Activated CD4-positive, alpha-beta T cell treated with anti-CD3 and anti-CD28 coated beads, Interleukin-2, Interleukin-6, amounts not matched to agents 100 ng/mL and 50 ng/mL, durations not matched to agents 16 hours and 8 hours (primary cell): ENCODE measurements around the gene CDKAL1.
A peak's percentile ranks its signal among the peaks of the same experiment; 100 is the strongest.
"Not testable (repeated sequence)": the region's sequence is repeated elsewhere in the genome, so short reads cannot be mapped to it uniquely, and the experiment has no call there.

Source experiments
- DNase-seq: peaks from one replicate; pipeline ENCODE4 v3.0.0-alpha.2; 2020

CDKAL1 gene

DNA sequence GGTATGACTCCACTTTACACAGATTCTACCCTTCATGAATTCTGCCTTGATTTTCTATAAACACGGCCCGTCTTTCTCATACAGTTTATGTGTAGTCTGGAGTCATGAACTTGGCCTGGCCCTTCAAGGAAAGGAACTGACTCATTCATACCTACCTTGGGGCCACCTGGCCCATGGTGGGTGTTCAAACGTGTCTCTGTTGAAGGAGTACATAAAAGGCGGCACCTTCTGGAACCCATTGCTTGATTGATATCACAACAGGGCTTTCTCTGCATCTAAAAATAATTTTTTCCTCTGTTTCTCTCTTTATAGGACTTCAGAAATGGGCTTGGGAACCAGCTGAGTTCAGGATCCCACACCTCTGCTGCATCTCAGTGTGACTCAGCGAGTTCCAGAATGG lies 696.3 kb downstream of the CDKAL1 start:
- no peak for DNase-seq

DNA sequence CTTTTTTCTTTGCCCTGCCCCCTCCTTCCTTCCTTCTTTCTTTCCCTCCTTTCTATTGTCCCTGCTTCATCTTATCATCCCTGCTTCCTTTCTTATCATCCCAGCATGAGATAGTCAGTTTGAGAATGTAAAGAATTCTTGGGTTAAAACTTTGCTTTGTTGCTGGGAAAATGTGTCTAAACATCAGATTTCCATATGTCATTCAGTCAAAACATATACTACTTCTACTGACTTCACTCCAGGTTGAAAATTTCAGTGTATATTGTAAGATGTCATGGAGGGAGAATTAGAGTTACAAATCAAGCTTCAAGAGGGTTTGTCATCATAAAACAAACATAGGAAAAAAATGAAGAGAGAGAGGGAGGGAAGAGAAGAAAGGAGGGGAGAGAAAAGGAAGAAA lies 700.9 kb downstream of the CDKAL1 start:
- no peak for DNase-seq

DNA sequence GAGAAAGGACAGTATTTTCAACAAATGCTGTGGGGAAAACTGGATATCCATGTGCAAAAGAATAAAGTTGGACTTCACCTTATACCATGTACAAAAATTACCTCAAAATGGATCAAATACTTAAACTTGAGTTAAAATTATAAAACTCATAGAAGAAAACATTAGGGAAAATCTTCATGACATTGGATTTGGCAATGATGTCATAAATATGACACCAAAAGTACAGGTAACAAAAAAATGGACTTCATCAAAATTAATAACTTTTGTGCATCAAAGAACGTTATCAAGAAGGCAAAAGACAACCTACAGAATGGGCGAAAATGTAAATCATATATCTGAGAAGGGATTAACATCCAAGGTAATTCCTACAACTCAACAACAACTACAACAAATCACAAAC lies 704.0 kb downstream of the CDKAL1 start:
- DNase-seq: no peak

DNA sequence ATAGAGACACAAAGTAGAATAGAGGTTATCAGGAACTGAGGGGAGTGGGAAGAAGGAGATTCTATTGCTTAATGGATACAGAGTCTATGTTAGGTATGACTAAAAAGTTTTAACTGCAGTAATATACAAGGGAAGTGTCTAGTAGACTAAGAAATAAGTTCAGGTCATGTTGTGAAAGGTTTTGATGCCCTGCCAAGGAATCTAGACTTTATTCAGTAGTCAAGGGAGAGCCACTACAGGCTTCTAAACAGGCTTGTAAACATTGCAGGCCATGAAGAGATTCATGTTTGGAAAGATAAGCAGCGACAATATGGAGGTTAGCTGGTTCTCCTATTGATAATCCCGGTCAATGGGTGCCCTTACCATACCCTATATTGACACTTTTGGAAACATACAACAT lies 706.5 kb downstream of the CDKAL1 start:
- no peak for DNase-seq

DNA sequence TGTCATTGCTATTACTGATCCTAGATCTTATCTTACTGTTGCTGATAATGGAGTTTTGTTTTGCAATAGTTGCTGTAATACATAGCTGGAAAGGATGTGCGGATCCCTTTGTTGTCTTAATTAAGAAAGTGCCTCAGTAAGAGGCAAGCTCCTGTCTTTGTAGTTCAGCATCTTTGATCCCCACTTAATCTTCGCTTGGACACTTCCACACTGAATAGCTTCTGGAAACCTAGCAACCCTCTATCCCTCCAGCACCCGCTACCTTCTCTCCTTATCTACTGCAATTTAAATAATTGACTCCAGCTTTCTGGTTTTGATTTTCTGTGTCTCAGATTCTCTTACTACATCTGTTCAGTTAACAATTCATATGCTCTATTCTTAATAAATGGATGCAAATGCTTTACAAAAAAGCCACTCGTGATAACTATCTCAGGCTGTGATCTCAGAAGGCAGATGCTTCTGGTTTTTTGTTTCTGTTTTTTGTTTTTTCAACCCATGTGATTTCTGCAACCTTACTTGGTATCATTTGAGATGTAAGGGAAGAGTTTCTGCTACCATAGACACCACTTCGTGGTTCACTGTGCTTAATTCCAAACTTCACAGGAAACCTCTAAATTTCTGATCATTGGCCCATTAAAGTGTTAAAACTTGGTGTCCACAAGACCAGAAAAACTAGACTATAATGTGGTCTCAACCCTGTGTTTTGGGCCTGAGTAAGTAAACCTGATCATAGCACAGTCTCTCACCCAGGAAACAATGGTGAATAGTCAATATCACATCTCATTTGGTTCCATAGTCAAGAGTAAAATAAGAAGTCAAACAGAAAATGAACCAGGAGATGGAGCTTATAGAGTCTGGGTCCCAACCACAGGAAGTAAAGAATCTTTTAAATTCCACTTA lies 707.2 kb downstream of the CDKAL1 start:
- no peak for DNase-seq

DNA sequence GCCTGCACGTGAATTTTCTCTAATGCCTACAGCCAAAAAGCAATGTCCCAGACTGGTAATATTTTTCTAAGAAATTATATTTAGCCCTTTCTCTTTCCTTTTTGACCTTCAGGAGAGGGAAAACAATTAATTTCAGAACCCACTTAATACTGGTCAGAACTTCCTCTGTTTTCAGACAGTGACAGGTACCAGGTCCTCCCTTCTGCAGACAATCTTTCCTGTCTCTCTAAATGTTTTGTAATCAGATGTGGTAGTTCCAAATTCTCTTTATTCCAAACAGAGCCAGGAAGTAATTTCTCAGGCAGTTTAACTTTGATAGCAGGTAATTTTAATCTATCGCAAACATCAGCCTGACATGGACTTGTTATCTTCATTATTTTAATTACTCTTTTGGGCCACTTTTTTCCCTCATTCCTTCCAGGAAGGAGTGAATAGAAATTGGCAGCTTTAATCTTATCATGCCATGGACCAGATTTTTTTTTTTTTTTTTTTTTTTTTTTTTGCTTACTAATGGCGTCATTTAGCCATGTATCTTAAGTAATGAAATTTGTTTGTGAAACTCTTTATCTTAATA lies 710.7 kb downstream of the CDKAL1 start:
- no peak for DNase-seq

DNA sequence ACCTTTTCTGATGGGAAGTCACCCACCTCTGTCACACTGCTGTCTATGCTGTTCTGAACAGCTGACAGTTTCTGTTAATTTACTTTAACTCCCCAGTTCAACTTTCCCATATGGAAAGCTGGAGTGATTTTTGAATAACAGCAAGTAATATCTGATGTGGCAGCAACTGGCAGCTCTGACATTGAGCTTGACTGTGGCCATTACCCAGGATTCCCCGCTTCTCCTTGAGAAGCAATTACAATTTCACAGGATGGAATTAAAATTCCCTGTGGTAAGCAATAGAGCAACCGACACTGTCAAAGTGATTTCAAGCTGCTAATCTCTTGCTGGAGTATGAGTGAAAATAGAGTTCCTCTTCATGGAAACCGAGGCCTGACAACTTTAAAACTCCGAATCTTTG lies 711.2 kb downstream of the CDKAL1 start:
- no peak for DNase-seq

DNA sequence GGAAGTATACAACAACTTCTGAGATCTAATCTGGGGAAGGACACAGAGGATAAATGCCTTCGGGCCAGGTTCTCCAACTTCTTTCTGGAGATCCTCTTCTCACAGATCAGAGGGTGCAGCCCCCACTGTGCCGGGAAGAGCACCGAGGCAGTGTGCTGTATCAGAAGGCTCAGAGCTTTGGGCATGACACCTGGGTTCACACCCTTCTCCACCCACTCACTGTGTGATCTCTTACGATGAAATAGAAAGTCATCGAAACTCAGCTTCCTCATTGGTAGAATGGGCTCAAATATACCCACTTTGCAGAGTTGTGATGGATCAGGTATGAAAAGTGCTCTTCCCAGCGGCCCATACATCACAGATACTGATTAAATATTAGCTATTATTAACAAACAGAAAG lies 711.8 kb downstream of the CDKAL1 start:
- no peak for DNase-seq

DNA sequence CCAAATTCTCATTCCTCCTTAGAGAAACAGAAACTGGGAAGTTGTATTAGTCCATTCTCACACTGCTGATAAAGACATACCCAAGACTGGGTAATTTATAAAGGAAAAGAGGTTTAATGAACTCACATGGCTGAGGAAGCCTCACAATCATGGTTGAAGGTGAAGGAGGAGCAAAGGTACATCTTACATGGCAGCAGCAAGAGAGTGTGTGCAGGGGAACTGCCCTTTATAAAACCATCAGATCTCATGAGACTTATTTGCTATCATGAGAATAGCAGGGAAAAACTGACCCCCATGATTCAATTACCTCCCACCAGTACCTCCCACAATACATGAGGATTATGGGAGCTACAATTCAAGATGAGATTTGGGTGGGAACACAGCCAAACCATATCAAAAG lies 720.2 kb downstream of the CDKAL1 start:
- not testable (repeated sequence) for DNase-seq

DNA sequence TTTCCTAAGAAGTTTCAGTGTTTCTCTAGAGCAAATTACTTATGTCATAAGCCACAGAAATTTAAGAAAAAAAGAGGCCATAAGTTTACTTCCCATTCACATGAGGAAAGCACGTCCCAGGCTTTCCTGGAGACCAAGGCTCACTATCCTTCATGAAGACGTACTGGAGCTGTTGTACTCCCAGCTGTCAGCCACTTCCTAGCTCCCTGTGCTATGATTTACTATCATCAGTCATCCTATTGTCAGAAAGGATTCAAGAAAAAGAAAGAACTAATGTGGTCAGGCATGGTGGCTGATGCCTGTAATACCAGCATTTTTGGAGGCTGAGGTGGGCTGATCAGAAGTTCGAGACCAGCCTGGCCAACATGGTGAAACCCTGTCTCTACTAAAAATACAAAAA lies 721.9 kb downstream of the CDKAL1 start:
- no peak for DNase-seq

DNA sequence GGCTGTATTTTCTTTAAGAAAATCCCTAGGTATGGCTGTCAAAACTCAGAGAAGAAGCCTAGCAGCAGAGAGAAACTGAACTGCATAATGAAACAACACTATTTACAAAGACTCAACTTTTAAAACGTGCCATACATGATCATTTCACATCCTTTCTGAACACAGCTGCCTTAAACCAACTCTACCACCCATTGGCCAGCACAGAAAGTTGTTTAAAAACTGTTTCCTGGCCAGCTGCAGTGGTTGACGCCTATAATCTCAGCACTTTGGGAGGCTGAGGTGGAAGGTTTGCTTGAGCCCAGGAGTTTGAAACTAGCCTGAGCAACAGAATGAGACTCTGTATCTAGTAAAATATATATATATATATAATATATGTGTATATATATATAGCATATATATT lies 722.9 kb downstream of the CDKAL1 start:
- no peak for DNase-seq

DNA sequence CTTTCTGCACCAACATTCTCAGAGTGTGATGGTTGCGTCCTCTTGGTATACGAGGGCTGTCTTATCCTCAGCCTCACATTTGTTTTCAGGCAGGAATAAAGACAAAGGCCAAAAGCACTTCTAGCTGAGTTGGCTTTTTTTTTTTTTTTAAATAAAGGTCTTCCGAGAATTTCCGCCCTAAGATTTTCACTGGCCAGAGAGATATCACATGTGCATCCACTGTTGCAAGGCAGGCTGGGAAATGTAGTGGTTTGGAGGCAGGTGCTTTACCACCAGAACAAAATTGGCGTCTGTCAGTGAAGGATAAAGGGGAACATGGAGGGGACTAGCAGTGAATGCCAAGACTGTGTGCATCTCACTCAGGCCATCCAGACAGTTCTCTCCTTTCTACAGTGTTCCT lies 724.4 kb downstream of the CDKAL1 start:
- no peak for DNase-seq

DNA sequence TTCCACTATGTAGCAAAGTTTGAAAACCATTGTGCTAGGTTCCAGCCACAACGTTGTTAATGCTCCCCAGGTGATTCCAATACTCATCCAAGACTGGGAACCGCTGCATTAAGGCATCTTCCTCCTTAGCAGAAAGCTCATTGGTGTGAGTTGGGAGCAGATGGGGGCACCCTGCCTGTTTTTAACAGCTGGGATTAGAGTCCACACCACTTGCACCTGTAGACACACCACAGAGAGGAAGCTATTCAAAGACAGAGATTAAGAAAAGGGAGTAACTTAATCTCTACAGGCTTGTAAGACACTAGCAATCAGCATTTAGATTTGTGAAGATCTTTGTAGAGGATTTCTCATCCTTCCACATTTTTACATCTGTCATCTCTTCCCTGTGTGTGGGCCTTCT lies 725.4 kb downstream of the CDKAL1 start:
- no peak for DNase-seq

DNA sequence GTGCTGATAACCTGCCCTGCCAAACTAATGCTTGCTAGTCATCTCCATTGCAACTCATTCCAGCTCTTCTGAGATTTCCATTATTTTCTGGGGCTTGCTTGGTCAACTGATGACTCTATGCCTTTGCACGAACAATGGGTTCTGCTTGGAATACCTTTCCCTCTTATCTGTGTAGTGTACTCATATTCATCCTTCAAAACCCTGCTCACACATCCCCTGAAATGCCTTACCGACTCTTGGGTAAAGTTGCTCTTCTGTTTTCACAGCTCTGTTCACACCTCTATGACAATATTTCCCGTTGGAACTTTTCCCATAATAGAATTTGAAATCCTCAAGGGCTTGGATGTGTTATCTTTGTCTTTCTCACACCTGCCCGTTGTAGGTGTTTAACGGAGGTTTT lies 728.2 kb downstream of the CDKAL1 start:
- no peak for DNase-seq

DNA sequence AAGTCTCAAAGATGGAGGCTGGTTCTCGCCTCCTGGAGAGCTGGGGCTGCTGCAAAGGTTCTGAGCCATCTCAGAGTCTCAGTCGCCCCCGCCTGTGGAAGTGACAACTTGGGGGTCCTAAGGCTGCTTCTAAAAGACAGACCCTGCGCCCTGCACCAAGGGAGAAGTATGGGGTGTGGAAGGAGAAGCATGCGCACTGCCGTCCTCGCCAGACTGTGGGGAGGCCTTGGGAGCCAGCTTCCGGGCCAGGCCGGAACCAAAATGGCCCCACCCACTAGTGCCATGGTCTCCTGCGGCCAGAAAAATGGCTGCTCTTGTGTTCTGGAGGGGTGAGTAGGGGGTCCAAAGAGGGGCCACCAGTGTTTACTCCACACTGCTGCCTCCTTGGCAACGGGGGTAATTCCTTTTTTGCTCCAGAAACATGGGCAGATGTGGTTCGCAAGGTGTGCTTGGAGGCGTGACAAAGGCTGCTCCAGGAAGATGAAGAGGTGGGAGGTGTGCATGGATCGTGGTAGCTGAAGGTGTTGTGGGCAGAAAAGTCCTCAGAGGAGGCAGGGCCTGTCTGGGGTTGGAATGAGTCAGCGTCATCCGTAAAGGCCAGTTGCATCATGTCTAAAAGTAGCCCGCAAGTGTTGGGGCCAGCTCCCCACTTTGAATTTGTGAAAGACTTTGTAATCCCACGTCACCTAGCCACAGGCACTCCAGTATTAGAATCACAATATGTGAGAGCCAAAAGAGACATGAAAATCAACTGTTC lies 729.5 kb downstream of the CDKAL1 start:
- peak; percentile 55 for DNase-seq

DNA sequence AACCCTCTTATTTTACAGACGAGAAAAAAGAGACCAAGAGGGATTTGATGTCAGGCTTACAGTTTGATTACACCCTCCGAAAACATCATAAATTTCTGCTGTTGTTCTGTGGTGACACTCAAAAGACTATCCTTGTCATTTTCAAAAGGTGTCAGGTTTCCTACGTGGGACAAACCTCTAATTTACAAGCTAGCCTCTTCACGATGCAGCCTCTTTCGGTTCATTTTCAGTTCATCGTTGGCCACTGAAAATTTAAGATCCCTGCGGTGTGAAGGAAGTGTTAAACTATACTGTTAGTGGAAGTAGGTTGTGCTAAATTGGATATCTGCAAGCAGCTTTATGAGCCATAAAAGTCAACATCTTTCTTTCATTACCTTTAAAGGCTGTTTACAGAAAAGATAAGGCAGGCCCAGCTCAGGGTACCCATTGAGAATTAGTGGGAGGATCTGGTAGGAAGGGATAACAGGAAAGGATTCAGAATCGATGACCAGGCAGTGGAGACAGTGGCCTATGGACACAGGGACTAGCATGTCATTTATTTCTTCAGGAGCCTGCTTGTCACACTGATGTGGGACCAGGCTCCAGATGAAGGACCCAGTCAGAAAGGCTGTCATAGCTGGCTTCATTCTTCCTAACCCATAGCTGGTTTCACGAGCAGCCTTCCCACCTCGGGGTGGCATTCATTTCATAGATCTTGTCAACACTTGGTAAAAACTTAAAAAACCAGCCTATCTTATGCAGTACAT lies 730.2 kb downstream of the CDKAL1 start:
- DNase-seq: peak; percentile 6

DNA sequence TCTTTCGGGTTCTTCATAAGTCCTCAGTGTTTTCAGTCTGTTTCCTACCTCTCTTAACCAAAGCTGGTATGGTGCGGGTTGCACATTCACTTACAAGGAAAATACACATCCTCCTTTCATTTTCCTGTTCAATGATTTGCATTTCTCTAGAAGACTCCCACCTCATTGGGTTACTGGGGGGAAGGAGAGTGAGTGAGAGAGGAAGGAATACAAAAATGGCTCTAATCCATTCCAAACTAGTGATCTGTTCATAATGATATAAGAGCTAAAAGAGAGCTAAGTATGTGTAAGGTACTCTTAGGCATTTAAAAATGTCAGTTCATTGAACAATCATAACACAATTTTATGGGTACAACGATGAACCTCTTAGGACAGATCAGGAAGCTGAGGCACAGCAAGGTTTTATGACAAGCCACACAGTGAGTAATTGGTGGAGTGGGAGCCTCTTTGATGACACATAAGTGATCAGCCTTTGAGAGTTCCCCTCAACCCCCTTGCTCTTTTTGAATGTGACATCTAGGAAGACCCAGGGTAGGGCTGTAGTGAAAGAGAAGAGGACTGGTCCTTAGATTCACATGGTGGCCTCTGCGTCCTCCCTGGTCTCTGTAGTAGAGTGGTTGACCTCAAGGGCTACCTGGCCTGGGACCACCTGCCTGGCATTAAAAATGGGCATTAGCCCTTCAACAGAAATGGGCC lies 730.9 kb downstream of the CDKAL1 start:
- peak; percentile 67 for DNase-seq

DNA sequence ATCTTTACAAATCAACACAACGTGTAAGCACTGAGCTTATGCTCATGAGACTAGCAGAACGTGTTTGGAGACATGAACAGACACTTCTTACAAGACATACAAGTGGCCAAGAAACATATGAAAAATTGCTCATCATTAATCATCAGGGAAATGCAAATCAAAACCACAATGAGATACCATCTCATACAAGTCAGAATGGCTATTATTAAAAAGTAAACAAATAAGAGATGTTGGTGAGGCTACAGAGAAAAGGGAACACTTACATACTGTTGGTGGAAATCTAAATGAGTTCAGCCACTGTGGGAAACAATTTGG lies 731.4 kb downstream of the CDKAL1 start:
- no peak for DNase-seq

DNA sequence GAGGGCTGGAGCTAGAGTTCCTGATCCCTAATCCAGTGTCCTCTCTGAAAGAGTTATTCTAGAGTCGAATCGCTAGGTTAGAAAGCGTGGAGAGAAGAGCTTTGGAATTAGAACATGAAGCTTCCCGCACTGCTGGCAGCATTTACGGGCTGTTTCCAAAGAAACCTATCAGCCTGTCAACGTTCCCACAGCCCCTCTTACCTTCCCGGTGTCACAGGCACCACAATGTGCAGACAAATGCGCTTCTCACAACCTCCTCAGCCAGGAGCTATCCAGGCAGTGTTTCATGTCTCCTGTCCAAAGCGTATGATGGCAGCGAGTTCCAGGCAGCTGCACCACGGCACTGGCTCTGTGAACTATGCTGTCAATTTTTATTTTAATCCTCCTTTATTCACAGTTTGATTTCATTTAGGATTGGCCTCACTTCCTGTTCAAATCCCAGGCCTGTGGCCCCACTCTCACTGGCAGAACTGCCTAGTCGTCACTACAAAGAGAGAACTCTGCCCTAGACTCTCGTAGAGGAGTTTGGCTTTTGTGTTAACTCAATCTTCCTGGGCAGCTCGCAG lies 736.5 kb downstream of the CDKAL1 start:
- no peak for DNase-seq

DNA sequence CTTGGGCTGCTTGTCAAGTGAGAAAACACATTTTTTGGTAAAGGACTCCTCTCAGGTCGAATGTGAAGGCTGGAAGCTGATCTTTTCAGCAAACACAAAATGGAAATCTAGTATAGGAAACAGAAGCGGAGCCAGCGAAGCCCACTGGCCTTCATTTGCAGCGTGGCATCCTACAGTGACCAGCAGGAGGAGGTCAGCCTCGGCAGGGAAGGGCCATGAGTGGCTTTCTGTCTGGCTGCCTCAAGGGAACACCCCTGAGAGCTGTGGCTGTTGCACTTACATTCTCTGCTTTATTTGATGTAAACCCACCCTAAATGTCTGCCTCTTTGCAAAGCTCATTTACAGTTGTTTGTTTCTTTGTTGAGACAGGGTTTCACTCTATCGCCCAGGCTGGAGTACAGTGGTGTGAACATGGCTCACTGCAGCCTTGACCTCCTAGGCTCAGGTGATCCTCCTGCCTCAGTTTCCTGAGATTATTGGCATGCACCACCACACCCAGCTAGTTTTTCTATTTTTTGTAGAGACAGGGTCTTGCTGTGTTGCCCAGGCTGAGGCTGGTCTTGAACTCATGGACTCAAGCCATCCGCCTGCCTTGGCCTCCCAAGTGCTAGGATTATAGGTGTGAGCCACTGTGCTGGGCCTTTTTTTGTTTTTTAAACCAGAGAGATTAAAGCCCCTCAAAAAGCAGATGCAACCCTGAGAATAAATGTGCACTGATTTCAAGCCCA lies 737.3 kb downstream of the CDKAL1 start:
- DNase-seq: no peak

DNA sequence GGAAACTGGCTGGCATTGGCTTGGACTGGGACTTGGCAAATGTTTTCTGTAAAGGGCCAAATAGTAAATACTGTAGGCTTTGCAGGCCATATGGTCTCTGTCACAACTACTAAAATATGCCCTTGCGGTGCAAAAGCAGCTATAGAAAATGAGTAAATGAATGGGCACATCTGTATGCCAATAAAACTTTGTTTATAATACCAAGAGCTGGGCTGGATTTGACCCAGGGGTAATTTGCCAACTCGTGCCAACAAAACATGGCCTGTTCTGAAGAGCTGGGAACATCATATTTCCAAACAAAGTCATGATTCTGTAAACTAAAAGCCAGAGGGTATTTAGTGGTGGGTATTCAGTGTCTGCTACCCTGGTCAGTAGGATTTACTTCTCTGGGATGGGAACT lies 739.2 kb downstream of the CDKAL1 start:
- no peak for DNase-seq

DNA sequence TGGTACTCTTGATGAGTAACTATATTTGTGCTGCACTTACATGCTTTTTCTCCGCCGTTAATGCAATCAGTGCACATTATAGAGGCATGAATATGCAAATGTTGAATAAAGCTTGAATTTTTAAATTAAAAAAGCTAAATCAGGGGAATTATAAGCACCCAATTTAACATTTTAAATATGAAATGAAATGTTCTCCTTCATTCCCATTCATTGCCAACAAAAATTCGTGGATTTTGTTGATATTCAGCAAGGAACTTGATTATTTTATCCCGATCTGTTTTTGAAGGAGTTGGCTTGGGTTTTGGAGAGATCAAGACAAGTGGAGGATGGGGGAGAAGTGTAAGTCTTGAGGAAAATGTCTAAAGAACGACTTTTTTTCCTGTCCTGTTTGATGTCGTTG lies 740.6 kb downstream of the CDKAL1 start:
- no peak for DNase-seq
